ENCODE data around the gene TAF9.

DNA sequence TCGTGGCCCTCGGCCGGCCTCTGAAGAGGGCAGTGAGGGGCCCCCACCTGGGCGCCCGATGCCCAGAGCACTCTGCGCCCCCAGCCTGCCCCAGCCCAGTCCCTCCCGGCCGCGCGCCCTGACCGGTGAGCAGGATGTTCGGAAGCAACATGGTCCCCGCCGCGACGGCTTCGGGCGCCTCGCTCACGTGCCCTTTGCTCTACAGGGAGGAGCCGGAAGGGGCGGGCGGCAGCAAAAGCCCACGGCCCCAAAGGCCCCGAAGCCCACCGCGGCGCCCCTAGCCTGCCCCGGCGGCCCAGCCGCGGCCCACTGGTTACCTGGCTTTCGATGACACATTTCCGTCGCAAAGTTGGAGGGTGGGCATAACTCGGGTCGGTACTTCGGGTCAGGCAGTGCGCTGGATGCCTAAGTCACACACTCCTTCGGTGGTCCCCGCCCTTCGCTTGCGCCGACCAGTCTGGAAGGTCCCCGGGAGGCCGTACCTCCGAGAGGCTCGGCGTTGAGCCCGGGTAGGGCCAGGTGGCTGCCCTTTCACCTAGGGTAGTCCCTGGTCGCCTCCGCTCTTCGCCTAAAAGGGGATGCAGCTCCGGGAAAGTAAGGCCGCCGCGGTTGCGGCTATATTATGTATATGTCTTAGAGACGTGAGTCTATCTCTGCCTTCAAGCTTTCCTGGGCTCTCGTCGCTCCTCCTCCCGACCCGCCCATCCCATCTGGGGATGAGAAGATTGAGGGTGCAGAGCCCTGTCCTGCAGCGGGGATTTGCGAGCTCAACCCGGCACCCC lies at the start of gene TAF9, which contains the start of the genes AK6 and RAD17:
- TF ChIP-seq SUZ12 (IDR thresholded peaks at IDR 0.05; ENCODE audit: extremely low read depth, insufficient read depth, insufficient read length) (no peak), YY1 (IDR thresholded peaks at IDR 0.05; ENCODE audit: insufficient read depth, insufficient read length) (peak; percentile 45), ZNF274 (IDR thresholded peaks at IDR 0.05; ENCODE audit: low read depth, low read length) (no peak)

Measured in NT2/D1 (cell line).